HepG2 (cell line): ENCODE results near the gene PACS1. TPM values are rescaled to one million over a fixed set of nuclear protein-coding genes. Genes with fewer than 3 reads are reported as not detected.

Experiments
- ARID5B ChIP-seq: IDR thresholded peaks from 2 replicates; pipeline ENCODE4 v1.4.0; 2020; ENCODE audit warnings: mild to moderate bottlenecking, missing genetic modification reagents
- CCDC6 ChIP-seq: sonication (generic); formaldehyde crosslinking; IDR thresholded peaks from 2 replicates; pipeline ENCODE4 v1.8.1; 2022; ENCODE audit warnings: mild to moderate bottlenecking, missing genetic modification reagents, moderate library complexity
- CEBPZ ChIP-seq: IDR thresholded peaks from 2 replicates; pipeline ENCODE4 v1.6.1; 2012; ENCODE audit warnings: low read length, improper control_type of control experiment
- ETV5 ChIP-seq: IDR thresholded peaks from 2 replicates; pipeline ENCODE4 v1.6.1; 2018; ENCODE audit warnings: missing biosample characterization, missing genetic modification reagents, inconsistent platforms, borderline replicate concordance
- HNF1B ChIP-seq: sonication (generic); formaldehyde crosslinking; IDR thresholded peaks from 2 replicates; pipeline ENCODE4 v1.5.1; 2020; ENCODE audit warnings: mild to moderate bottlenecking, moderate library complexity, missing genetic modification reagents
- SOX13 ChIP-seq, 3 experiments: fragments of 450-650 bp in 1 of 3; sonication (generic) in 1 of 3; formaldehyde crosslinking in 1 of 3; IDR thresholded peaks in 2 of 3; conservative IDR thresholded peaks in 1 of 3; 2 replicates each; pipeline versions ENCODE4 v1.5.0 to v1.6.1; 2016 to 2020; ENCODE audit warnings: antibody characterized with exemption in 1 of 3, mild to moderate bottlenecking in 1 of 3, missing compliant biosample characterization in 1 of 3, missing genetic modification reagents in 1 of 3, moderate library complexity in 1 of 3
- TEAD3 ChIP-seq: optimal IDR thresholded peaks from 2 replicates; pipeline ENCODE3; 2016; ENCODE audit warnings: borderline replicate concordance
- TFE3 ChIP-seq: IDR thresholded peaks from 2 replicates; pipeline ENCODE4 v1.6.1; 2016
- THRA ChIP-seq: sonication (generic); formaldehyde crosslinking; IDR thresholded peaks from 2 replicates; pipeline ENCODE4 v1.4.0; 2020; ENCODE audit warnings: missing genetic modification reagents, borderline replicate concordance
- USF2 ChIP-seq, 2 experiments: sonication (generic) in 1 of 2; formaldehyde crosslinking in 1 of 2; IDR thresholded peaks; 2 replicates each; pipeline versions ENCODE4 v1.5.1 to v1.6.1; 2011 to 2020; ENCODE audit warnings: borderline replicate concordance in 1 of 2, low read depth in 1 of 2, low read length in 1 of 2, mild to moderate bottlenecking in 1 of 2, missing genetic modification reagents in 1 of 2, moderate library complexity in 1 of 2
- polyA plus RNA-seq, 8 experiments: library from polyadenylated mRNA; depleted of rRNA in 3 of 8; stranded (reverse) in 7 of 8; unstranded in 1 of 8; fragments of >200 nt; fragmentation: Illumina TruSeq in 4 of 8; extraction: Trizol in 4 of 8; gene quantifications; 2 replicates each; pipeline versions ENCODE4 v1.2.1 to v1.2.3, GENCODE V29; 2011 to 2016; ENCODE audit warnings: low read depth in 4 of 8, missing spikeins in 1 of 8, mixed read lengths in 1 of 8; ENCODE audit not compliant: insufficient read depth in 1 of 8
- total RNA-seq, 5 experiments: library from RNA; depleted of rRNA; stranded (reverse); fragments of >200 nt; fragmentation: Illumina TruSeq; extraction: Trizol; gene quantifications; 2 replicates each; pipeline ENCODE4 v1.2.3, GENCODE V29; 2016; ENCODE audit warnings: low read depth in 1 of 5

The PACS1 gene
- total and polyA plus RNA-seq, 2 of the 13 experiments (the other 11 are each of a cell fraction or from before 2014, with no cell fraction given), result 7.6 to 8.6 TPM

- TF ChIP-seq USF2 (IDR thresholded peaks at IDR 0.05; ENCODE audit: low read depth, low read length) (peak; percentile 92), USF2 (CRISPR knock-in tag; IDR thresholded peaks at IDR 0.05; ENCODE audit: borderline replicate concordance) (peak; percentile 92; the same call in 1 of the 2 replicates), SOX13 (IDR thresholded peaks at IDR 0.05) (no peak), SOX13 (CRISPR knock-in tag; conservative IDR thresholded peaks at IDR 0.05 in 1 of 2, IDR thresholded peaks at IDR 0.05 in 1 of 2) (0 out of 4 replicates have a peak, but pooled peaks of 1 of the 2 experiments have one; percentile 19), THRA (CRISPR knock-in tag) (peak; percentile 83; the same call in 1 of the 2 replicates), CEBPZ (no peak), HNF1B (no peak), TEAD3 (CRISPR knock-in tag) (peak; percentile 58), CCDC6 (CRISPR knock-in tag) (peak; percentile 72; the same call in 1 of the 2 replicates), TFE3 (CRISPR knock-in tag) (peak; percentile 93), ETV5 (CRISPR knock-in tag) (peak; percentile 60; the same call in 1 of the 2 replicates), ARID5B (peak; percentile 42; the same call in 1 of the 2 replicates)
Measured at GRCh38 chr11:66222358-66223149, 152.5 kb downstream of the PACS1 start (continued).
